Measurements from ENCODE around the gene CENPT. TPM values are rescaled to one million over a fixed set of nuclear protein-coding genes. Genes with fewer than 3 reads are reported as not detected.

Gene CENPT
- total and polyA plus RNA-seq, 2 donors (not counting 1 experiment from before 2014, with no cell fraction given): 75.0 to 169 TPM

DNA sequence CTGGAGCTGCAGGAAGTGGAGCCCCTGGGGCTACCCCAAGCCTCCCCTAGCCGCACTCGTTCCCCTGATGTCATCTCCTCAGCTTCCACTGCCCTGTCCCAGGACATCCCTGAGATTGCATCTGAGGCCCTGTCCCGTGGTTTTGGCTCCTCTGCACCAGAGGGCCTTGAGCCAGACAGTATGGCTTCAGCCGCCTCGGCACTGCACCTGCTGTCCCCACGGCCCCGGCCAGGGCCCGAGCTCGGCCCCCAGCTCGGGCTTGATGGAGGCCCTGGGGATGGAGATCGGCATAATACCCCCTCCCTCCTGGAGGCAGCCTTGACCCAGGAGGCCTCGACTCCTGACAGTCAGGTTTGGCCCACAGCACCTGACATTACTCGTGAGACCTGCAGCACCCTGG, 33.1 kb upstream of the CENPT start:
- peaks cover 3% of the 10 kb centered on the region for H3K4me1 Mint-ChIP-seq
- Histone ChIP-seq H3K27ac (ENCODE audit: low read length in 2 of 2) (no peak overlapping the region), H3K79me2 (ENCODE audit: control insufficient read depth, insufficient read depth, low read length) (peaks cover 16% of the 10 kb centered on the region), H3K4me2 (replicated peaks; ENCODE audit: low read depth, low read length, poor library complexity, severe bottlenecking) (no peak overlapping the region), H3K27me3 (replicated peaks in 1 of 4; ENCODE audit: control extremely low read depth in 1 of 4, control insufficient read depth in 3 of 4, insufficient read depth in 4 of 4, low read length in 3 of 4) (no peaks in the 10 kb centered on the region), H3K4me1 (ENCODE audit: control insufficient read depth in 2 of 2, insufficient read depth in 2 of 2, low read length in 2 of 2) (no peaks in the 10 kb centered on the region), H4K20me1 (ENCODE audit: control insufficient read depth, insufficient read depth, low read length, poor library complexity, severe bottlenecking) (peaks cover 11% of the 10 kb centered on the region), H3K9ac (ENCODE audit: low read length) (no peak overlapping the region), H2AFZ (ENCODE audit: insufficient read depth, low read depth, low read length, poor library complexity, severe bottlenecking) (no peak overlapping the region), H3K36me3 (replicated peaks in 1 of 2; ENCODE audit: control extremely low read depth in 1 of 2, control insufficient read depth in 1 of 2, extremely low read depth in 1 of 2, insufficient read depth in 2 of 2, low read length in 1 of 2) (peaks cover 0 to 89% of the 10 kb centered on the region in 2 experiments), H3K4me3 (ENCODE audit: control extremely low read depth in 1 of 5, extremely low read depth in 1 of 5, insufficient read depth in 1 of 5, low read depth in 2 of 5, low read length in 4 of 5) (no peak overlapping the region), H3K9me3 (ENCODE audit: control extremely low read depth in 1 of 3, control insufficient read depth in 2 of 3, insufficient read depth in 1 of 3, low read length in 2 of 3) (no peaks in the 10 kb centered on the region)
- H3K9me3 Mint-ChIP-seq (ENCODE audit: insufficient read depth): no peaks in the 10 kb centered on the region
- CTCF ChIA-PET: interaction anchor here (1.1 to 9.3 kb wide), 4 partner anchors 9 to 185 kb away, joined by 3 to 151 read pairs (median 4); no protein-coding TSS in a partner anchor
- H3K27ac Mint-ChIP-seq: no peak overlapping the region
- POLR2A ChIA-PET: no interaction called here
- DNase-seq: no peak
- intact Hi-C loops (cut with micrococcal nuclease): no loop called here
- H3K4me3 Mint-ChIP-seq: no peak overlapping the region
- H3K27me3 Mint-ChIP-seq: no peaks in the 10 kb centered on the region
- WGBS (ENCODE audit: insufficient coverage): 90% methylated on average over 11 of the region's 13 CpGs
- ATAC-seq (ENCODE audit: low read depth): no peak
- no peak for TF ChIP-seq EZH2 (IDR thresholded peaks at IDR 0.05; ENCODE audit: borderline replicate concordance, insufficient read depth, low read depth, low read length, poor library complexity, severe bottlenecking)
- TF ChIP-seq, protein P1, sequence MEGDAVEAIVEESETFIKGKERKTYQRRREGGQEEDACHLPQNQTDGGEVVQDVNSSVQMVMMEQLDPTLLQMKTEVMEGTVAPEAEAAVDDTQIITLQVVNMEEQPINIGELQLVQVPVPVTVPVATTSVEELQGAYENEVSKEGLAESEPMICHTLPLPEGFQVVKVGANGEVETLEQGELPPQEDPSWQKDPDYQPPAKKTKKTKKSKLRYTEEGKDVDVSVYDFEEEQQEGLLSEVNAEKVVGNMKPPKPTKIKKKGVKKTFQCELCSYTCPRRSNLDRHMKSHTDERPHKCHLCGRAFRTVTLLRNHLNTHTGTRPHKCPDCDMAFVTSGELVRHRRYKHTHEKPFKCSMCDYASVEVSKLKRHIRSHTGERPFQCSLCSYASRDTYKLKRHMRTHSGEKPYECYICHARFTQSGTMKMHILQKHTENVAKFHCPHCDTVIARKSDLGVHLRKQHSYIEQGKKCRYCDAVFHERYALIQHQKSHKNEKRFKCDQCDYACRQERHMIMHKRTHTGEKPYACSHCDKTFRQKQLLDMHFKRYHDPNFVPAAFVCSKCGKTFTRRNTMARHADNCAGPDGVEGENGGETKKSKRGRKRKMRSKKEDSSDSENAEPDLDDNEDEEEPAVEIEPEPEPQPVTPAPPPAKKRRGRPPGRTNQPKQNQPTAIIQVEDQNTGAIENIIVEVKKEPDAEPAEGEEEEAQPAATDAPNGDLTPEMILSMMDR (IDR thresholded peaks at IDR 0.05): no peak

DNA sequence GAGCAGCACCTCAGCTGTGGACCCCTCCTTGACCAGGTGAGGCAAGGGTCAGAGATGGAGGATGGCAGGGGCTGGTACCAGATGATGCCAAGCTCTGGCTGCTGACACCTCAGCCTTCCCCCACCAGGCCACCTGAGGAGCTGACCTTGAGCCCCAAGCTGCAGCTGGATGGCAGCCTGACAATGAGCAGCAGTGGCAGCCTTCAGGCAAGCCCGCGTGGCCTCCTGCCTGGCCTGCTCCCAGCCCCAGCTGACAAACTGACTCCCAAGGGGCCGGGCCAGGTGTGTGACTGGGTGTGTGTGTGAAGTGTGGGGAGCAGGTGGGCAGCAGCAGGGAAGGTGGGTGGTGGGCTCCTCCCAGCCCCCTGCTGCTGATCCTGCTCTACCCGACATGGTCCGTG, 32.4 kb upstream of the CENPT start:
- Mint-ChIP-seq H3K27ac (no peak overlapping the region), H3K4me3 (no peak overlapping the region), H3K27me3 (no peaks in the 10 kb centered on the region), H3K9me3 (ENCODE audit: insufficient read depth) (no peaks in the 10 kb centered on the region), H3K4me1 (peaks cover 10% of the 10 kb centered on the region)
- Histone ChIP-seq H3K27ac (ENCODE audit: low read length in 2 of 2) (no peak overlapping the region), H3K4me1 (ENCODE audit: control insufficient read depth in 2 of 2, insufficient read depth in 2 of 2, low read length in 2 of 2) (peaks cover 0 to 5% of the 10 kb centered on the region in 2 donors), H3K79me2 (ENCODE audit: control insufficient read depth, insufficient read depth, low read length) (peaks cover 22% of the 10 kb centered on the region), H3K4me2 (replicated peaks; ENCODE audit: low read depth, low read length, poor library complexity, severe bottlenecking) (no peak overlapping the region), H2AFZ (ENCODE audit: insufficient read depth, low read depth, low read length, poor library complexity, severe bottlenecking) (no peak overlapping the region), H3K36me3 (replicated peaks in 1 of 2; ENCODE audit: control extremely low read depth in 1 of 2, control insufficient read depth in 1 of 2, extremely low read depth in 1 of 2, insufficient read depth in 2 of 2, low read length in 1 of 2) (peaks cover 0 to 83% of the 10 kb centered on the region in 2 experiments), H3K9ac (ENCODE audit: low read length) (no peak overlapping the region), H3K27me3 (replicated peaks in 1 of 4; ENCODE audit: control extremely low read depth in 1 of 4, control insufficient read depth in 3 of 4, insufficient read depth in 4 of 4, low read length in 3 of 4) (no peaks in the 10 kb centered on the region), H3K4me3 (ENCODE audit: control extremely low read depth in 1 of 5, extremely low read depth in 1 of 5, insufficient read depth in 1 of 5, low read depth in 2 of 5, low read length in 4 of 5) (no peak overlapping the region), H4K20me1 (ENCODE audit: control insufficient read depth, insufficient read depth, low read length, poor library complexity, severe bottlenecking) (peaks cover 18% of the 10 kb centered on the region), H3K9me3 (ENCODE audit: control extremely low read depth in 1 of 3, control insufficient read depth in 2 of 3, insufficient read depth in 1 of 3, low read length in 2 of 3) (no peaks in the 10 kb centered on the region)
- ChIA-PET CTCF (interaction anchor here (0.6 to 1.2 kb wide), 3 partner anchors 10 to 185 kb away, joined by 3 to 4 read pairs (median 3); no protein-coding TSS in a partner anchor), POLR2A (no interaction called here)
- intact Hi-C loops (cut with micrococcal nuclease): no loop called here
- no peak for ATAC-seq (ENCODE audit: low read depth)
- 81% methylated on average over 5 of the region's 5 CpGs for WGBS (ENCODE audit: insufficient coverage)
- DNase-seq: no peak
- no peak for TF ChIP-seq EZH2 (IDR thresholded peaks at IDR 0.05; ENCODE audit: borderline replicate concordance, insufficient read depth, low read depth, low read length, poor library complexity, severe bottlenecking)
- TF ChIP-seq, protein P1 (IDR thresholded peaks at IDR 0.05): no peak
